ENCODE results near the gene PAM. TPM values are rescaled to one million over a fixed set of nuclear protein-coding genes. Genes with fewer than 3 reads are reported as not detected.

PAM gene
- total RNA-seq, 4 donors from 2014 or later, result 132 to 224 (median 184) TPM

GRCh38 chr5:102910240-102911226 lies 155.4 kb downstream of the PAM start:
- Histone ChIP-seq H3K4me3 (no peak overlapping the region), H3K27me3 (no peaks in the 10 kb centered on the region), H3K9me3 (peaks cover 0 to 4% (median 0%) of the 10 kb centered on the region in 4 donors), H3K27ac (no peak overlapping the region), H3K4me1 (peaks cover 0 to 21% (median 0%) of the 10 kb centered on the region in 4 donors), H3K36me3 (no peaks in the 10 kb centered on the region)
- TF ChIP-seq EP300 (IDR thresholded peaks at IDR 0.05) (no peak), POLR2A (IDR thresholded peaks at IDR 0.05) (no peak), CTCF (IDR thresholded peaks at IDR 0.05) (no peak)
- DNase-seq (ENCODE audit: low spot score in 2 of 2), result no peak
- WGBS, 2 donors, result 70 to 73% methylated on average over 6 of the region's 6 CpGs

GRCh38 chr5:102911973-102912372 lies 156.9 kb downstream of the PAM start:
- 9 to 10% methylated on average over 2 of the region's 2 CpGs for WGBS, 2 donors
- H3K27me3 ChIP-seq, result no peaks in the 10 kb centered on the region
- peaks cover 0 to 2% (median 0%) of the 10 kb centered on the region in 4 donors for H3K9me3 ChIP-seq
- H3K36me3 ChIP-seq, result no peaks in the 10 kb centered on the region
- peaks cover 0 to 21% (median 0%) of the 10 kb centered on the region in 4 donors for H3K4me1 ChIP-seq
- no peak overlapping the region for H3K27ac ChIP-seq
- DNase-seq (ENCODE audit: low spot score in 2 of 2), result no peak
- no peak overlapping the region for H3K4me3 ChIP-seq
- no peak for TF ChIP-seq EP300 (IDR thresholded peaks at IDR 0.05)
- TF ChIP-seq POLR2A (IDR thresholded peaks at IDR 0.05), result no peak
- TF ChIP-seq CTCF (IDR thresholded peaks at IDR 0.05), result no peak

- Histone ChIP-seq H3K27ac (no peak overlapping the region), H3K9me3 (no peaks in the 10 kb centered on the region), H3K4me3 (no peak overlapping the region), H3K27me3 (no peaks in the 10 kb centered on the region), H3K36me3 (no peaks in the 10 kb centered on the region), H3K4me1 (peaks cover 0 to 15% (median 0%) of the 10 kb centered on the region in 4 donors)
- TF ChIP-seq CTCF (IDR thresholded peaks at IDR 0.05) (no peak), POLR2A (IDR thresholded peaks at IDR 0.05) (no peak), EP300 (IDR thresholded peaks at IDR 0.05) (no peak)
- DNase-seq (ENCODE audit: low spot score in 2 of 2), result no peak
Measured at GRCh38 chr5:102916109-102916508, 161.0 kb downstream of the PAM start.

- Histone ChIP-seq H3K4me1 (no peaks in the 10 kb centered on the region), H3K4me3 (no peak overlapping the region), H3K36me3 (no peaks in the 10 kb centered on the region), H3K27me3 (no peaks in the 10 kb centered on the region), H3K27ac (no peak overlapping the region), H3K9me3 (no peaks in the 10 kb centered on the region)
- TF ChIP-seq EP300 (IDR thresholded peaks at IDR 0.05), result no peak
- no peak for TF ChIP-seq POLR2A (IDR thresholded peaks at IDR 0.05)
- TF ChIP-seq CTCF (IDR thresholded peaks at IDR 0.05), result no peak
- DNase-seq (ENCODE audit: low spot score in 2 of 2), result no peak
- 86% methylated on average over 1 of the region's 1 CpG for WGBS, 2 donors
Measured at GRCh38 chr5:102918986-102919610, 164.0 kb downstream of the PAM start.

- H3K9me3 ChIP-seq, result no peaks in the 10 kb centered on the region
- no peaks in the 10 kb centered on the region for H3K27me3 ChIP-seq
- TF ChIP-seq CTCF (IDR thresholded peaks at IDR 0.05) (no peak), POLR2A (IDR thresholded peaks at IDR 0.05) (no peak), EP300 (IDR thresholded peaks at IDR 0.05) (no peak)
- no peaks in the 10 kb centered on the region for H3K4me1 ChIP-seq
- peaks cover 0 to 5% (median 0%) of the 10 kb centered on the region in 3 donors for H3K36me3 ChIP-seq
- H3K27ac ChIP-seq, result no peak overlapping the region
- H3K4me3 ChIP-seq, result no peak overlapping the region
- WGBS, 2 donors, result 91 to 92% methylated on average over 5 of the region's 5 CpGs
- DNase-seq (ENCODE audit: low spot score in 2 of 2), result no peak
Measured at GRCh38 chr5:102920762-102921161, 165.7 kb downstream of the PAM start.
